ENCODE data around the gene TSSK2.

TSSK2 gene

DNA sequence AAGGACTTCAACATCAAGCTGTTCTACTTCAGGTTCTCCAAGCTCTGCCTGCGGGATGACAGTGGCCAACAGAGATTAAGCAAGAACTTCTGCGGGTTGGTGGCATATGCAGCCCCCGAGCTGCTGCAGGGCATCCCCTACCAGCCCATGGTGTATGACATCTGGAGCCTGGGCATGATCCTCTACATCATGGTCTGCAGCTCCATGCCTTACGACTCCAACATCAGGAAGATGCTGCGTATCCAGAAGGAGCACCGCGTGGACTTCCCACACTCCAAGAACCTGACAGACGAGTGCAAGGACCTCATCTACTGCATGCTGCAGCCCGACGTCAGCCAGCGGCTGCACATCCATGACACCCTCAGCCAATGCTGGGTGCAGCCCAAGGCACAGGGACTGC is 6.1 kb upstream of the TSSK2 start:
- no peak for DNase-seq (ENCODE audit: low read depth in 3 of 3)

DNA sequence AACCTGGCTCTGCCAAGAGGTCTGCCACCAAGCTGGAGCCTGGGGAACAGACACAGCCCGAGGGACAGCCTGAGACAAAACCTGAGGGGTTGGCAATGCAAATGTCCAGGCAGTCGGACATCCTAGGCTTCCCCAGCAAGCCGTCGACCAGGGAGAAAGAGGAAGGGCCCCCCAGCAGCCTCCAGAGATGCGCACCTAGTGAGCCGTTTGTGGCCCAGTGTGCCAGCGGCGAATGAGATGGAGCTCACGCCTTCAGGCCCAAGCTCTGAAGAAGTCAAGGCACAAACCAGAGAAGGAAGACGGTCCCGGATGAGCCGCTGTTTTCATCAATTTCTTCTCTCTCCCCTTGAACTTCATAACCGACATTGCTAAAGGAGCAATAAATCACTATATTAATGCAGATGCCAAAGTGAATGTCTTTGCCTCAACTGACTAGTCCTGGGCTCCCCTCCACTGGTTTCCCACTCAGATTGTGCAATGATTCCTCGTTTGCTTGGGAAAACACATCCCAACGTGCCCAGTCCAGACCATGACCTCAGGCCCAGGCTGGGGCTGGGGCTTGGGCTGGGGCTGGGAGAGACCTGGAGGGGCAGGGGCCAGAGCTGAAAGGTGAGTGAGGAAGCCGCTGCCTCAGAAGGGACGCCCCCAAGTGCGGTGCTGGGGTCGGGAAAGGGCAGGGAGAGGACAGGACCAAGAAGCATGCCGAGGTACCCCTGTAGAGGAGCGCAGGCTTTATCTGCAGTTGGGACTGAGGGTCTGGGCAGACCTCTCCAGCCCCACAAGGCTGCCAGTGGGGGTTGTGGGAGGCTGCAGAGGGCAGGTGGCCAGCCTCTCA is 5.4 kb upstream of the TSSK2 start:
- no peak for DNase-seq (ENCODE audit: low read depth in 3 of 3)

- no peak for DNase-seq (ENCODE audit: low read depth in 3 of 3)
Measured at GRCh38 chr22:19126309-19127273, 4.5 kb upstream of the TSSK2 start.

DNA sequence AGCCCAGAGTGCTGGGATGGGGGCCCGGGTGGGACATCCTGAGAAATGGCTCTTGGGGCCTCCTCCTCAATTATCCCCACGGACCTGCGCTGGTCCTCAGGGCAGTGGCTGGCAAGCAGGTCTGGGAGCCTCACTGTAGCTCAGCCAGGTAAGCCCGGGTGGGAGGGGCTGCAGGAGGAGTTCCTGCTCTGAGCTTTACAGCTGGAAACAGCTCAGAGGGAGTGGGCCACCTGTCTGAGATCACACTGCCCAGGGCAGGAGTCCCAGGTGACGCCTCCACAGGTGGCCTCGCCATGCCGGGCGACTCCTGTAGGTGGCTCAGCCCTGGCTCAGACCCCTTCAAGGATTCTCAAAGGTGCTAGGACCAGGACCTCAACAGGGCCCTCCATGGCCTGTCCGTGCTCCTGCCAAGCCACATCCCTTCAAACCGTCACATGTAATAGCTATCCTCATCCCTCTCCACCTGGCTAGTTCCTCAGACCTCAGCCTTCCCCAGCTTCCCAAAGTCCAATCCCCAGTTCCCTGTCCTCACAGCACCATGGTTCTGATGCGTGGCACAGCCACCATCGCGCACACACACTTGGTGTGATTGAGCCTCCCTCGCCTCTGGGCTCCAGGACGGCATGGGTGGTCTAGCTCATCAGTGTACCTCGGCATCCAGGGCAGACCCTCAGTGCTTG is 3.6 kb upstream of the TSSK2 start:
- no peak for DNase-seq (ENCODE audit: low read depth in 3 of 3)

DNA sequence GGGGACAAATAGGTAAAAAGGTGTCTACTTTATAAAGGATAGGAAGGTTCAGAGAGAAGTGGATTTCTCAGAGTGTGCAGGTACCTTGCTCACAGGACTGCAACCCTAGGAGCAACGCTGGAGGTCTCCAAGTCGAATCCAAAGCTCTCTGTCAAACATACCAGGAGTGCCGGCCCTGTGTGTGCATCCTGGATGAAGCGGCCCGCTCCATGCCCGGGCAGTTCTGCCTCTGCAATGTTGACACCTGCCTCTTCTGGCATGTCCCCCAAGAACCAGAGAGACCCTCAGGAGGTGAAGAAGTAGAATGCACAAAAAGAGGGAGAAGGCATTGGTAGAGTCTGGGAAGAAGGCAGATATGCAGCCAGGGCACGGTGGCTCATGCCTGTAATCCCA is 3.1 kb upstream of the TSSK2 start:
- DNase-seq (ENCODE audit: low read depth in 3 of 3) = no peak

- no peak for DNase-seq (ENCODE audit: low read depth in 3 of 3)
Measured at GRCh38 chr22:19128946-19129727, 2.0 kb upstream of the TSSK2 start.

DNA sequence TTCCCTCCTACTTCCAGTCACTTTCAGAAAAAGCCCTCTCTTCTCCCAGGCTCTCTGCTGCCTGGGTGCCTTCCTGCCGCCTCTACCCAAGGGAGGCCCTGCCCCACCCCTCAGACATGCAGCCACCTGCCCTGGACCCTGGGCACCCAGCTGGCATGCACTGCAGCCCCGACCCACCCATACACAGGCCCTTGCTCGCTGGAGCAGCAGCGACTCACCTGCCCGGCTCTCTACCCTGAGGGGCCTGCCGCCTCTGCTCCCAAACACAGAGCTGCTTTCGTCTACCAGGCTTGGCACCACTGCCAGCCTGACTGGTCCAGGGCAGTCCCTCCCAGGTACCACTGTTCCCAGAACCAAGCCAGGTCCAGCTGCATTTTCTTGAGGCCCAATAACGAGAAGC is 1.2 kb upstream of the TSSK2 start:
- no peak for DNase-seq (ENCODE audit: low read depth in 3 of 3)

- no peak for DNase-seq (ENCODE audit: low read depth in 3 of 3)
Measured at GRCh38 chr22:19131685-19132015, 542 bp downstream of the TSSK2 start.

- DNase-seq (ENCODE audit: low read depth in 3 of 3) = no peak
Measured at GRCh38 chr22:19132153-19132552, 1.0 kb downstream of the TSSK2 start.

DNA sequence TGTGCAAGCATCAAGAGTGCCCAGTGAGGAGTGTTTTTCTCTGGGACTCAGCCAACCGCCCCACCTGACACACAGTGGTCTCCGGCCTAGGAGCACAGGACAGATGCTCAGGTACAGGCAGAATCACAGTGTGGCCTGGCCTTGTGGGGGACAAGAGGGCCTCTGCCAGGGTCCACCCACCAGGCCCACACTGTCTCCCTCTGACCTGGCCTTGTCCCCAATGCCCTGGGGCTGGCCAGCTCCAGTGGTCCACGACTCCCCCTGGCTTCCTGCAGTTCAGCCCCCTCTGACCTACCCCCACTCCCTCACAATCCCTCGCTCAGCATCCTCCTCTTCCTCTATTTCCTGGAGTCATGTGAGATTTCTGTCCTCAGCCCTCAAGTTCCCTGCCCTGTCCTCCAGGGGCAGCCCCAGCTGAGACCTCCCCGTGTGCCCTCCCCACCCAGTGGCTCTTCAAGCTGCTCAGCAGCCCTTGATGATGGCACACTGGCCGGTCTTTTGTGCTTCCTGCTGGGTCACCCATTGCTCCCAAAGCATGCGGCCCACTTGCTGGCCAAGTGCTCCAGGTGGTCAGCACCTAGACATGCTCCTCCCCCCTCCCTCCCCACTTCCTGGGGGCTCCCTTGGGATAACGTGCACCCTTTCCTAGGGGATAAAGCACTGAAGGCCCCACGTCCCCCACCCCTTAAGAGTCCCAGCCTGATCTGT is 1.7 kb downstream of the TSSK2 start:
- no peak for DNase-seq (ENCODE audit: low read depth in 3 of 3)

- DNase-seq (ENCODE audit: low read depth in 3 of 3) = no peak
Measured at GRCh38 chr22:19133561-19133960, 2.5 kb downstream of the TSSK2 start.

- no peak for DNase-seq (ENCODE audit: low read depth in 3 of 3)
Measured at GRCh38 chr22:19134176-19134831, 3.2 kb downstream of the TSSK2 start.

DNA sequence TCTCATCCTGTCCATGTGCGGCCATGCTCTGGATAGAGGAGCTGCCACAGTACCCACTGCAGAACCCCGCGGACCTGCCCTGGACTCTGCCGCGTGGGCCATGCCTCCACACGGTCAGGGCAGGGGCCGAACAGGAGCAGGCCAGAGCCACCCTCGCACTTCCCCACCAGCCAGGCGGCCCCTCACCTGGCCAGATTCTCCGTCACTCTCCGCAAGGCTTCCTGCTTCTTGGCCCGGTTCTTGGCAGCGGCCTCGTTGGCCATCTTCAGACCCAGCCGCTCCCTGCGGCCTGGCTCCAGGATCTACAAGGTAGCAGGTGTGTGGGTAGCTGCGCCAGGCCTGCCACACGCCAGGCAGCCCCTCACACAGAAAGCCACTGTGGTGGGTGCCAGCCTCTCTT is 3.8 kb downstream of the TSSK2 start:
- DNase-seq (ENCODE audit: low read depth in 3 of 3) = no peak

DNA sequence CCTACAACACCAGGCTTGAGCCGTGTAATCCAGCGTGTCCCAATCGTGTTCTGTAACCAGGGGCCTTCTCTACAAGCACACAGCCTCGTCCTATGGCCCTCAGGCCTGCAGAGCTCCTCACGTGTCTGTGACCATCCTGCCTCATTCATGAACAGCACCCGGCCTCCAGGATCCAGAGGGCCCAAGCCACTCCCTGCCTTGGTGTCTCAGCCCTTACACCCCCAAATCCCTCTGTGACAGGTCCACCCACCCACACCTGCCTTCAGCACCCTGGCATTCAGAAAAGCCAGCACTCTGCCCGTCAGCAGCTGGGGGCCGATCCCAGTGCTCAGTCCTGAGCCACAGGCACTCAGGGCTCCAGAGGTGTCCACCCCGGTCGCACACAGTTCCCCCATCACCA is 5.8 kb downstream of the TSSK2 start:
- DNase-seq (ENCODE audit: low read depth in 3 of 3) = no peak

- no peak for DNase-seq (ENCODE audit: low read depth in 3 of 3)
Measured at GRCh38 chr22:19137384-19138216, 6.5 kb downstream of the TSSK2 start.

DNA sequence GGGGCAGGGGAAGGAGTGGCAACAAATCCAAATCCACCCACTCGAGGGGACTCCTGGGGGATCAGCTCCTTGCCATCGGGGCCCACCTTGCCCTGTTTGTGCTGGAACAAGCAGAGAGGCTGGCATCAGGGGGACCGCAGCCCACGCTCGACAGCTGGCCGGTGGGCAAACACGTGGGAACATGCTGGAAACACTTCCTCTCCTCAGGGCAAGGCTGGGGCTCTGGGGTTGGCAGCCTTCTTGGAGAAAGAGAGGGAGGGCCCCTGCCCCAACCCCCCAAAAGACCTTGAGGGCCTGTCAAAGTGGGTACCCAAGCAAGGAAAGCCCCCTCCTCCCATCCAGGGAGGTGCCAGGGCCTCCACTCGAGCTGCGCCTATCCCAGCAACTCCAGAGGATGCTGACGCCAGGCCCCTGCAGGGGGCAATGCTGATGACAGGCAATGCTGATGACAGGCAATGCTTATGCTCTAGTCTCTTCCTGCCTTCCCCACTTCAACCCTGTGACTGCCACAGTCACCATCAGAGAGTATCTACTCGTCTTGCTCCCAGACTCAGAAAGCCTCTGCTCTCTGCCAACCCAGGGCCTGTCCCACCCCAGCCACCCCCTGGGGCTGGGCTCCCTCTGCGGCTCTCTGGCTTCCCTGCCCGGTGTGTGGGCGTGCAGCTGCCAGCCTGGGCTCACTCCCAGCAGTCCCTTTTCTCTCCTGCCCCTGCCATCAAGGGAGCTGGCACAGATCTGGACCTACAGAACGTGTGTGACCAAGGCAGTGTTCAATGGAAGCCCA is 7.3 kb downstream of the TSSK2 start:
- no peak for DNase-seq (ENCODE audit: low read depth in 3 of 3)

DNA sequence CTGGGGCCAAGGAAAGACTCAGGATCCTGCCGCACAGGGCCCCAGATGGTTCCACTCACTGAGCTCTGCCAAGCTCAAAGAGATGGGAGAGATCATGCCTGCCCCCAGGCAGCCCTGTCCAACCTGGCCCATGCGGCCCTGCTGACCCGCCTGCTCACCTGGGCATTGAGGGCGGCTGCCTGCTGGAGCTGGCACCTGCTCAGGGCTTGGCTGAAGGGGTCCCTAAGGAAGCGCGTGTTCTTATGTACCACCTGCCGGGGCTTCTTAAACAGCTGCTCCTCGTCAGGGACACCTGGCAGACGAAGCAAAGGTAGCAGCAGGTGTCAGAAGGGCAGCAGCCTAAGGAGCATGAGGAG is 7.9 kb downstream of the TSSK2 start:
- DNase-seq (ENCODE audit: low read depth in 3 of 3) = no peak

GRCh38 chr22:19139974-19140373 is 8.9 kb downstream of the TSSK2 start:
- no peak for DNase-seq (ENCODE audit: low read depth in 3 of 3)

DNA sequence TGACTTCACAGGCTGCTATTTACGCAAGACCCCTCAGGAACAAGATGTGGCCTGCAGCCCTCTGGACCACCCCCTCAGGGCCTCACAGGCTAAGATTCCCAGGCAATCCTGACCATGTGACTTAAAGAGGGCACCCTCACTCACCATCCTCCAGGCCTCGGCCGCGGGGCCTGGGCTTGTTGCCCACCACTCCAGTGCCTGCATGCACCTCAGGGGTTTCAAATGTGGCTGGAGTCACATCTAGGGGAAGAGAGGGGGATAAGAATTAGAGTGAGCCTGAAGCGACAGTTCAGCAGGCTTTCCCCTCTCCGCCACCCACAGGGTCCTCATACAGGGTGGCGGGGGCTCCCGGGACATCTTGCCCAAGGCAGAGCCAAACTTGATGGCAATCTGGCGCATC is 11.3 kb downstream of the TSSK2 start:
- no peak for DNase-seq (ENCODE audit: low read depth in 3 of 3)
